ENCODE measurements around the gene DCUN1D2.

Gene DCUN1D2

DNA sequence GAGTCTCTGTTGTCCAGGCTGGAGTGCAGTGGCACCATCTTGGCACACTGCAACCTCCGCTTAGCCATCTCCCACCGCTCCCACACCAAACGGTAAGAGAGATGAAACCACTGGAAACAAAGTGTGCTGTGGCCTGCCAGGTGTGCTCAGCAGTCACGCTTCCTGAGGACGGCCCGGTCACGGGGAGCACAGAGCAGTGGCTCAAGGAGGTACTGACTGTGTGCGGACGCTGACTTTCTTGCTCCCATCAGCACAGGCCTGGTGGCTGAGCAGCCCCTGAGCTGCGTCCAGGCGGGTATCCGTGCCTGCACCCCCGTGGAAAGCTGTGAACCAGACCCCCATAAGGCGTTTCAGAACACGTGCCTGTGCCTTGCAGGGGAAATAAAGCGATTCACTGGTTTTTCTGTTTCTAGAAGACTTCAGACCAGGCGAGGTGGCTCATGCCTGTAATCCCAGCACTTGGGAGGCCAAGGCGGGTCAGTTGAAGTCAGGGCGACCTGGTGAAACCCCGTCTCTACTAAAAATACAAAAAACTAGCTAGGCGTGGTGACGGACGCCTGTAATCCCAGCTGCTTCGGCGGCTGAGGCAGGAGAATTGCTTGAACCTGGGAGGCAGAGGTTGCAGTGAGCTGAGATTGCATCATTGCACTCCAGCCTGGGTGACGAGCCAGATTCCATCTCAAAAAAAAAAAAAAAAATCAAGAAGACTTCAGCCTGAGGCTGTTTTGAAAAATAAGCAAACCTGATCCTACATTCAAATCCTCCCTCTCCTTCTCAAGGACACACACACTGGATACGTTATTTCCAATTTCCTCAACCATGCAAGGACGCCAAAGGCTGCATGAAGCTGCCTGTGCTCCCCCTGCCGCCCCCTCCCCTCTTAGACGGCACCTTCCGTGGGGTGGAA lies 62.7 kb downstream of the DCUN1D2 start:
- Histone ChIP-seq H3K4me3 (ENCODE audit: low read depth, low read length) (no peak overlapping the region), H3K9me3 (no peaks in the 10 kb centered on the region), H3K27me3 (no peaks in the 10 kb centered on the region), H3K36me3 (no peaks in the 10 kb centered on the region), H3K4me1 (no peaks in the 10 kb centered on the region)
- DNase-seq = no peak
- TF ChIP-seq, protein P1, sequence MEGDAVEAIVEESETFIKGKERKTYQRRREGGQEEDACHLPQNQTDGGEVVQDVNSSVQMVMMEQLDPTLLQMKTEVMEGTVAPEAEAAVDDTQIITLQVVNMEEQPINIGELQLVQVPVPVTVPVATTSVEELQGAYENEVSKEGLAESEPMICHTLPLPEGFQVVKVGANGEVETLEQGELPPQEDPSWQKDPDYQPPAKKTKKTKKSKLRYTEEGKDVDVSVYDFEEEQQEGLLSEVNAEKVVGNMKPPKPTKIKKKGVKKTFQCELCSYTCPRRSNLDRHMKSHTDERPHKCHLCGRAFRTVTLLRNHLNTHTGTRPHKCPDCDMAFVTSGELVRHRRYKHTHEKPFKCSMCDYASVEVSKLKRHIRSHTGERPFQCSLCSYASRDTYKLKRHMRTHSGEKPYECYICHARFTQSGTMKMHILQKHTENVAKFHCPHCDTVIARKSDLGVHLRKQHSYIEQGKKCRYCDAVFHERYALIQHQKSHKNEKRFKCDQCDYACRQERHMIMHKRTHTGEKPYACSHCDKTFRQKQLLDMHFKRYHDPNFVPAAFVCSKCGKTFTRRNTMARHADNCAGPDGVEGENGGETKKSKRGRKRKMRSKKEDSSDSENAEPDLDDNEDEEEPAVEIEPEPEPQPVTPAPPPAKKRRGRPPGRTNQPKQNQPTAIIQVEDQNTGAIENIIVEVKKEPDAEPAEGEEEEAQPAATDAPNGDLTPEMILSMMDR (IDR thresholded peaks at IDR 0.05; ENCODE audit: low read depth, low read length) = no peak

DNA sequence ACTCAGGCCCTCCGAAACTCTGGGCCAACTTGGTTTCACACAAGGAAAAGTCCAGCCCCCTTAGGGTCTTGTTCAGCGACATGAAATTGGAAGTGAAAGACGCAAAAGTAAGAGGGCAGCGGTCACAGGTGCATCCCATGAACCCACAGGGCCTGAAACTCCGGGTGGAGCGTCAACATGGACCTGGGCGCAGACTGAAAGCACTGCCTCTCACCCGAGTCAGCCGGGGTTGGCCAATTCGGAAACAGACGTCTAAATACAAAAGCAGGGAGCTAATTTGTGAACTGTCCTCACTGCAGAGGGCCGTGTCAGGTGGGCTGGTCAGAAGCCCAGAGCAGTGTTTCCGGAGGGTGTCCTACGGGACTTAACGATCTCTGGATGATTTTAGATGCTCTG lies 63.9 kb downstream of the DCUN1D2 start:
- no peaks in the 10 kb centered on the region for H3K36me3 ChIP-seq
- H3K9me3 ChIP-seq = no peaks in the 10 kb centered on the region
- TF ChIP-seq, protein P1 (IDR thresholded peaks at IDR 0.05; ENCODE audit: low read depth, low read length) = no peak
- no peak for DNase-seq
- no peaks in the 10 kb centered on the region for H3K27me3 ChIP-seq
- no peak overlapping the region for H3K4me3 ChIP-seq (ENCODE audit: low read depth, low read length)
- H3K4me1 ChIP-seq = no peaks in the 10 kb centered on the region

DNA sequence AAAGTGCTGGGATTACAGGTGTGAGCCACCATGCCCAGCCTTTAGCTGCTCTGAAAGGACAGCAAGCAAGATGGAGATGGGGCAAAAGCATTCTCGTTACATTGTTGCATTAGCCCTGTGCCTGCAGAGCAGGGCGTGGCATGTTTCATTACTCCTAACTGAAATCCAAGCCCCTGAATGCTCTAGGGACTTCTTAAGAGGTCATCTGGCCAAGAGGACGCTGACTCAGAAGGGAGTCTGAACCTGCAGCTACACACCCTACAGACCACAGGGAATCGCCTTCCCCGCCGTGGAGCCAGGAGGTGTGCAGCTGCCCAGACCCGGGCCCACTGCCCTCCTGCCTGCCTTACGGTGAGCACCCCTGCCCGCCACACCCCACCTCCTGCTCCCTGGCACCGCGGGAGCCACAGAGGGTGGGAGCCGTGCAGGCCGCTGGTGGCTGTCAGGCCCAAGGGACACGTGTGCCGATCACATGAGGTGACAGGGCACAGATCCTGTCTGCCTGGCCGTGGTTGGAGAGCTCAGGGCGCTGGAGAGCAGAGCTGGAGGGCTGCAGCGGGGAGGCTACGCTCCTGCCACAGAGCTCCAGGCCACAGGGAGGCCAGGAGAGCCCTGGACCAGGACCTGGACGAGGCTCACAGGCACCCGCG lies 64.4 kb downstream of the DCUN1D2 start:
- Histone ChIP-seq H3K4me3 (ENCODE audit: low read depth, low read length) (no peak overlapping the region), H3K9me3 (no peaks in the 10 kb centered on the region), H3K36me3 (no peaks in the 10 kb centered on the region), H3K27me3 (no peaks in the 10 kb centered on the region), H3K4me1 (no peaks in the 10 kb centered on the region)
- TF ChIP-seq, protein P1 (IDR thresholded peaks at IDR 0.05; ENCODE audit: low read depth, low read length) = no peak
- no peak for DNase-seq

DNA sequence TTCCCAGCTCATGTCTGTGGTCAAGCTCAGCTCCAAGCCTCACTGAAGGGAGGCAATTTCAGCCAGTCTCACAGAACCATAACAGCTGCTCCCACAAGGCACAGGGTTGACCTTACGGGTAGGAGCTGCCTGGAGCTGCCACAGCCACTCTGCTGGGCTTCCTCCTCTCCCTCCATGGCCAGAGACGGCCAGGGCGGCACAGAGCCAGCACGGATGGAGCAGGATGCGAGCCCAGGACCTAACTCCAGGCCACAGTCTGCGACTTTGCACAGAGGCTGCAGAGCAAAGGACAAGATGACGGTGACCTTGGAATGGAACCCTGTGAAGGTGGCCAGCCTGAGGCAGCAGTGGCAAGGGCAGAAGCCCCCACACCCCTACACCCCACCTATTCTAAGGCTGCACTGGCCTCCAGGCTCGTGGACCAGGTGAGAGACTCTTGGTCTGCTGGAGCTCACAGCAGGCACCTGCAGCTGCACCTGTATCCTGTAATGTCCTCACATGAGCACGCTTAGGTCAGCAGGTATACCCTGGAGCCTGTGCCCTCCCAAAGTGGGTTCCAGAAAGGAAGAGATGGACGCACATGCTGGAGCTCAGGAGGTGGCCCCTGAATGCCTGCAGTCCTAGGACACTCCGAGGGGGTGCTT lies 66.9 kb downstream of the DCUN1D2 start:
- TF ChIP-seq, protein P1 (IDR thresholded peaks at IDR 0.05; ENCODE audit: low read depth, low read length) = no peak
- Histone ChIP-seq H3K9me3 (no peaks in the 10 kb centered on the region), H3K4me3 (ENCODE audit: low read depth, low read length) (no peak overlapping the region), H3K36me3 (no peaks in the 10 kb centered on the region), H3K27me3 (no peaks in the 10 kb centered on the region), H3K4me1 (no peaks in the 10 kb centered on the region)
- DNase-seq = no peak

DNA sequence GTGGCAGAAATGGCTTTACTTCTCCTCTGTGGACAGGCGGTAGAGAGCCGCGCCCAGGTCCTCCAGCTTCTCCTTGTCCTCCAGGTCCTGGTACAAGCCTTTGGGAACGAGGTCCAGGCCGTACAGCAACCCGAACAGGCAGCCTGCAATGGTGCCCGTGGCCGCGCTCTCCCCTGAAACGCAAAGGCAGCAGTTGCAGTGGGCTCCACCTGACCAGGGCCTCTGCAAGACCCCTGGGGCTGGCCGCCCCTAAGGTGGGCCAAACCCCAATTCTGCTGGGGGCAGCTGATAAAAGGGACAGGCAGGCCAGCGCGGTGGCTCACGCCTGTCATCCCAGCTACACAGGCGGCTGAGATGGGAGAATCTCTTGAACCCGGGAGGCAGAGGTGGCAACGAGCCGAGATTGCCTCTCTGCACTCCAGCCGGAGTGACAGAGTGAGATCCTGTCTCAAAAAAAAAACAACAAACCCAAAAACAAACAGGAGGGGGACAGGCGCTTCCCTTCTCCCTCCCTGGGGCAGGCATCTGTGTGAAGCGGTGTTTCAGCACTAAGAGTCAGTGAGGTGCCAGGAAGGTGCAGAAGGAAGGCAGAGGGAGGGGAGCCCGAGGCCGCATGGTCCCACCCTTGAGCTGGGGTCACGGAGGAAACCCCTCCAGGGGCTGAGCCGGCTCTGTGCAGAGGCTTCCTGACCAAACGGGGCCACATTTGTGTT lies 67.5 kb downstream of the DCUN1D2 start:
- Histone ChIP-seq H3K4me3 (ENCODE audit: low read depth, low read length) (no peak overlapping the region), H3K27me3 (no peaks in the 10 kb centered on the region), H3K9me3 (no peaks in the 10 kb centered on the region), H3K4me1 (no peaks in the 10 kb centered on the region), H3K36me3 (no peaks in the 10 kb centered on the region)
- TF ChIP-seq, protein P1 (IDR thresholded peaks at IDR 0.05; ENCODE audit: low read depth, low read length) = no peak
- no peak for DNase-seq

Data from BE2C (cell line).